Liver (tissue), 9 donors: ENCODE measurements around the gene SPAG16. TPM values are rescaled to one million over a fixed set of nuclear protein-coding genes. Genes with fewer than 3 reads are reported as not detected.
"Not testable (repeated sequence)": the region's sequence is repeated elsewhere in the genome, so short reads cannot be mapped to it uniquely, and the experiment has no call there.

Source experiments
- DNase-seq: peaks from one replicate; pipeline ENCODE4 v3.0.0-alpha.2; 2017; ENCODE audit warnings: low spot score
- H3K27ac ChIP-seq, 2 donors: one replicate each; pipeline ENCODE4 v1.7.0; 2013; ENCODE audit warnings: inconsistent platforms in 2 of 2, low read length in 2 of 2, control low read depth in 1 of 2, low read depth in 1 of 2, mild to moderate bottlenecking in 1 of 2
- H3K27me3 ChIP-seq, 4 donors: one replicate each; pipeline versions ENCODE4 v1.6.1 to v1.7.0; 2013; ENCODE audit warnings: low read length in 3 of 4, inconsistent platforms in 1 of 4, mild to moderate bottlenecking in 1 of 4, moderate library complexity in 1 of 4; ENCODE audit not compliant: control insufficient read depth in 4 of 4, insufficient read depth in 4 of 4
- H3K36me3 ChIP-seq, 4 donors: one replicate each; pipeline versions ENCODE4 v1.6.1 to v1.7.0; 2013; ENCODE audit warnings: low read length in 3 of 4, mild to moderate bottlenecking in 3 of 4, low read depth in 1 of 4, moderate library complexity in 1 of 4; ENCODE audit not compliant: control insufficient read depth in 4 of 4, insufficient read depth in 3 of 4
- H3K4me1 ChIP-seq, 4 donors: one replicate each; pipeline versions ENCODE4 v1.6.1 to v1.7.0; 2013; ENCODE audit warnings: low read length in 3 of 4, mild to moderate bottlenecking in 3 of 4, moderate library complexity in 1 of 4; ENCODE audit not compliant: control insufficient read depth in 4 of 4, insufficient read depth in 4 of 4
- H3K4me3 ChIP-seq, 3 donors: one replicate each; pipeline versions ENCODE4 v1.6.1 to v1.7.0; 2013; ENCODE audit warnings: low read length in 3 of 3, control low read depth in 1 of 3, low read depth in 1 of 3, mild to moderate bottlenecking in 1 of 3
- H3K9ac ChIP-seq, 2 donors: one replicate each; pipeline ENCODE4 v1.7.0; 2013; ENCODE audit warnings: low read length in 2 of 2, mild to moderate bottlenecking in 2 of 2, moderate library complexity in 2 of 2, control low read depth in 1 of 2, low read depth in 1 of 2
- H3K9me3 ChIP-seq, 4 donors: one replicate each; pipeline versions ENCODE4 v1.6.1 to v1.7.0; 2013; ENCODE audit warnings: low read length in 3 of 4; ENCODE audit not compliant: control insufficient read depth in 4 of 4
- ATF3 ChIP-seq: IDR thresholded peaks from 2 replicates; pipeline ENCODE4 v1.6.1; 2016; ENCODE audit warnings: antibody characterized with exemption
- CTCF ChIP-seq: fragments of 150-350 bp; IDR thresholded peaks from 2 replicates; pipeline ENCODE4 v1.5.1; 2017; ENCODE audit warnings: improper control_type of control experiment, low read depth, low read length; ENCODE audit not compliant: missing input control
- EGR1 ChIP-seq, 2 donors: IDR thresholded peaks; 2 replicates each; pipeline ENCODE4 v1.6.1; 2016 to 2018; ENCODE audit warnings: antibody characterized with exemption in 2 of 2, low read depth in 2 of 2
- FOXA1 ChIP-seq: IDR thresholded peaks from 2 replicates; pipeline ENCODE4 v1.6.1; 2016; ENCODE audit warnings: antibody characterized with exemption
- FOXA2 ChIP-seq: IDR thresholded peaks from 2 replicates; pipeline ENCODE4 v1.6.1; 2016; ENCODE audit warnings: antibody characterized with exemption
- GABPA ChIP-seq, 2 donors: IDR thresholded peaks in 1 of 2; conservative IDR thresholded peaks in 1 of 2; 2 replicates each; pipeline ENCODE4 v1.6.1; 2016; ENCODE audit warnings: antibody characterized with exemption in 2 of 2, mild to moderate bottlenecking in 1 of 2, moderate library complexity in 1 of 2
- HNF4A ChIP-seq, 2 donors: conservative IDR thresholded peaks; 2 replicates each; pipeline ENCODE4 v1.6.1; 2016; ENCODE audit warnings: antibody characterized with exemption in 2 of 2, mild to moderate bottlenecking in 2 of 2
- HNF4G ChIP-seq: IDR thresholded peaks from 2 replicates; pipeline ENCODE4 v1.6.1; 2016; ENCODE audit warnings: antibody characterized with exemption
- JUND ChIP-seq, 2 donors: IDR thresholded peaks; 2 replicates each; pipeline ENCODE4 v1.6.1; 2016; ENCODE audit warnings: antibody characterized with exemption in 2 of 2
- MAX ChIP-seq: IDR thresholded peaks from 2 replicates; pipeline ENCODE4 v1.6.1; 2016; ENCODE audit warnings: antibody characterized with exemption
- NR2F2 ChIP-seq: IDR thresholded peaks from 2 replicates; pipeline ENCODE4 v1.6.1; 2016; ENCODE audit warnings: antibody characterized with exemption
- RAD21 ChIP-seq, 2 donors: IDR thresholded peaks; 2 replicates each; pipeline ENCODE4 v1.6.1; 2016; ENCODE audit warnings: antibody characterized with exemption in 2 of 2, mild to moderate bottlenecking in 2 of 2
- REST ChIP-seq: IDR thresholded peaks from 2 replicates; pipeline ENCODE4 v1.6.1; 2016; ENCODE audit warnings: antibody characterized with exemption, mild to moderate bottlenecking
- RXRA ChIP-seq, 2 donors: IDR thresholded peaks; 2 replicates each; pipeline ENCODE4 v1.6.1; 2017 to 2018; ENCODE audit warnings: antibody characterized with exemption in 2 of 2, mild to moderate bottlenecking in 1 of 2
- SP1 ChIP-seq: IDR thresholded peaks from 2 replicates; pipeline ENCODE4 v1.6.1; 2018; ENCODE audit warnings: antibody characterized with exemption, mild to moderate bottlenecking
- TAF1 ChIP-seq: conservative IDR thresholded peaks from 2 replicates; pipeline ENCODE4 v1.6.1; 2016; ENCODE audit warnings: antibody characterized with exemption, mild to moderate bottlenecking
- YY1 ChIP-seq: IDR thresholded peaks from 2 replicates; pipeline ENCODE4 v1.6.1; 2016; ENCODE audit warnings: antibody characterized with exemption, mild to moderate bottlenecking
- WGBS: extraction: QIAGEN DNeasy Blood & Tissue Kit; methylation state at CpG from one replicate; pipeline ENCODE4 v1.1.7; 2013; 5-methylcytosine and 5-hydroxymethylcytosine counted together
- polyA plus RNA-seq, 2 donors: library from polyadenylated mRNA; stranded (reverse) in 1 of 2; unstranded in 1 of 2; fragments of 200-250 nt in 1 of 2; fragments of >200 nt in 1 of 2; fragmentation: Nextera tagmentation in 1 of 2; extraction: Ambion mirVana in 1 of 2; gene quantifications; one replicate each; pipeline versions ENCODE4 v1.2.1 to v1.2.3, GENCODE V29; 2013 to 2015
- total RNA-seq, 2 donors: library from RNA; depleted of rRNA; stranded (reverse); fragments of >200 nt; gene quantifications; one replicate each; pipeline ENCODE4 v1.2.3, GENCODE V29; 2014
- TF ChIP-seq, protein P1 (sequence below): IDR thresholded peaks from 2 replicates; pipeline ENCODE4 v1.6.1; 2016; ENCODE audit warnings: antibody characterized with exemption
- donor health status: healthy.
- donor health status: healthy.
- donor health status: healthy.
- donor health status: healthy.
- donor health status: healthy.

Gene SPAG16
- total and polyA plus RNA-seq, 4 donors, result 6.4 to 12.7 (median 11.4) TPM

- no peaks in the 10 kb centered on the region for H3K4me1 ChIP-seq
- H3K9ac ChIP-seq, result no peak overlapping the region
- H3K36me3 ChIP-seq, result no peaks in the 10 kb centered on the region
- H3K27me3 ChIP-seq, result no peaks in the 10 kb centered on the region
- DNase-seq, result no peak
- no peaks in the 10 kb centered on the region for H3K9me3 ChIP-seq
- TF ChIP-seq ATF3 (no peak), HNF4G (no peak), HNF4A (conservative IDR thresholded peaks at IDR 0.05) (no peak), RXRA (IDR thresholded peaks at IDR 0.05) (no peak), FOXA2 (no peak), YY1 (no peak), REST (no peak), FOXA1 (no peak), JUND (IDR thresholded peaks at IDR 0.05) (no peak), MAX (no peak), NR2F2 (no peak), EGR1 (IDR thresholded peaks at IDR 0.05; ENCODE audit: low read depth in 2 of 2) (no peak), RAD21 (IDR thresholded peaks at IDR 0.05) (no peak), TAF1 (no peak), CTCF (no peak), SP1 (no peak), GABPA (IDR thresholded peaks at IDR 0.05 in 1 of 2, conservative IDR thresholded peaks at IDR 0.05 in 1 of 2) (no peak)
- TF ChIP-seq, protein P1, sequence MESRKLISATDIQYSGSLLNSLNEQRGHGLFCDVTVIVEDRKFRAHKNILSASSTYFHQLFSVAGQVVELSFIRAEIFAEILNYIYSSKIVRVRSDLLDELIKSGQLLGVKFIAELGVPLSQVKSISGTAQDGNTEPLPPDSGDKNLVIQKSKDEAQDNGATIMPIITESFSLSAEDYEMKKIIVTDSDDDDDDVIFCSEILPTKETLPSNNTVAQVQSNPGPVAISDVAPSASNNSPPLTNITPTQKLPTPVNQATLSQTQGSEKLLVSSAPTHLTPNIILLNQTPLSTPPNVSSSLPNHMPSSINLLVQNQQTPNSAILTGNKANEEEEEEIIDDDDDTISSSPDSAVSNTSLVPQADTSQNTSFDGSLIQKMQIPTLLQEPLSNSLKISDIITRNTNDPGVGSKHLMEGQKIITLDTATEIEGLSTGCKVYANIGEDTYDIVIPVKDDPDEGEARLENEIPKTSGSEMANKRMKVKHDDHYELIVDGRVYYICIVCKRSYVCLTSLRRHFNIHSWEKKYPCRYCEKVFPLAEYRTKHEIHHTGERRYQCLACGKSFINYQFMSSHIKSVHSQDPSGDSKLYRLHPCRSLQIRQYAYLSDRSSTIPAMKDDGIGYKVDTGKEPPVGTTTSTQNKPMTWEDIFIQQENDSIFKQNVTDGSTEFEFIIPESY, result no peak
- no peak overlapping the region for H3K27ac ChIP-seq
- no peak overlapping the region for H3K4me3 ChIP-seq
Measured at GRCh38 chr2:213691351-213691750, 407.1 kb downstream of the SPAG16 start.

DNA sequence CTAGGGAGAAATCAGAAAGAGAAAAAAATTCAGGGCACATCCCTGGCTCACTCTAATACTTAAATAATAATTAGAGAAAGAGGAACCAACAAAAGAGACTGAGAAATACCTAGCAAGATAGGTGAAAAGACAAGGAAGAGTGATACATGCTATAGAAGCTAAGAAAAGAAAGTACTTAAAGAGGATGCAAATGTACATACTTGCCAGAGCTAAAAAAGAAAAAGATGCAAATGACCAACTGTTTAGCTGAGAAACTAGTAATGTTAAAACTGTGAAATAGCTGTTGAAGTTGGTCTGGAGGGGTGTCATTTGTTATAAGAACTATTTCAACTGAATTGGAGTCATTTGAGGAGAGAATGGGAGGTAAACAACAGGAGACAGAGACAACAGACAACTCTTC, 412.2 kb downstream of the SPAG16 start:
- Histone ChIP-seq H3K27ac (no peak overlapping the region), H3K4me1 (no peaks in the 10 kb centered on the region), H3K9me3 (peaks cover 0 to 2% (median 0%) of the 10 kb centered on the region in 4 donors), H3K36me3 (no peaks in the 10 kb centered on the region), H3K4me3 (no peak overlapping the region), H3K27me3 (no peaks in the 10 kb centered on the region), H3K9ac (no peak overlapping the region)
- DNase-seq, result no peak
- TF ChIP-seq HNF4A (conservative IDR thresholded peaks at IDR 0.05) (no peak), HNF4G (no peak), REST (no peak), EGR1 (IDR thresholded peaks at IDR 0.05; ENCODE audit: low read depth in 2 of 2) (no peak)

DNA sequence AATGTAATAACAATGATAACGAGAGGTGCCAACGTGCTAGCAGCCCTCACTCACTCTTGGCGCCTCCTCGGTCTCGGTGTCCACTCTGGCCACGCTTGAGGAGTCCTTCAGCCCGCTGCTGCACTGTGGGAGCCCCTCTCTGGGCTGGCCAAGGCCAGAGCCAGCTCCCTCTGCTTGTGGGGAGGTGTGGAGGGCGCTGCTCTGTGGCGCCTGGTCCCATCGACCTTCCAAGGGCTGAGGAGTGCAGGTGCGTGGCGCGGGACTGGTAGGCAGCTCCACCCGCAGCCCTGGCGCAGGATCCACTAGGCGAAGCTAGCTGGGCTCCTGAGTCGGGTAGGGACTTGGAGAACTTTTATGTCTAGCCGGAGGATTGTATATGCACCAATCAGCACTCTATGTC, 417.1 kb downstream of the SPAG16 start:
- H3K9ac ChIP-seq, H3K27me3 ChIP-seq, H3K9me3 ChIP-seq, DNase-seq, H3K4me1 ChIP-seq, H3K36me3 ChIP-seq, H3K27ac ChIP-seq, H3K4me3 ChIP-seq: not testable (repeated sequence)
- WGBS, result 94% methylated on average over 18 of the region's 18 CpGs
